GM18498 (cell line): ENCODE results near the gene WFDC12.

Source experiments
- ATAC-seq: cut with Tn5 transposase; IDR thresholded peaks from one replicate; pipeline ENCODE4 v1.9.1; 2021; ENCODE audit warnings: mild to moderate bottlenecking, moderate library complexity; ENCODE audit not compliant: unreplicated experiment

Gene WFDC12

GRCh38 chr20:45094201-45094600 is 30.1 kb downstream of the WFDC12 start:
- no peak for ATAC-seq

DNA sequence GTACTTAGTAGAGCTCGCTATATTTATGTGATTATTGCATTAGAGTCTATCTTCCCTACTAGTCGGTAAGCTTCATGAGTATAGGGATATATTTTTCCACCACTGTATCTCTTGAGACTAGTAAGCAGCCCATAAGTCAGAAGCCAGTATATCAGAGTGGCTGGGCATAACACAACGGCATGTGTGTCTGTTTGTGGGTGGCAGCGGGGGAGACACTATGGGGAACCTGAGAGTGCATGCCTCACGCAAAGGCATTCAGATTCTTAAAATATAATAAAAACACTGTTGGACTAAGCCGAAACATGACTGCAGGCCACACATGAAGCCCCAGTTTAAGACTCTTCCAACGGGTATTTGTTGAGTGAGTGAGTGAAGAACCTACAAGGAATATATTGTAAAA is 31.4 kb downstream of the WFDC12 start:
- ATAC-seq = no peak

- ATAC-seq = no peak
Measured at GRCh38 chr20:45091366-45091765, 32.9 kb downstream of the WFDC12 start.

- ATAC-seq = no peak
Measured at GRCh38 chr20:45090481-45090880, 33.8 kb downstream of the WFDC12 start.

DNA sequence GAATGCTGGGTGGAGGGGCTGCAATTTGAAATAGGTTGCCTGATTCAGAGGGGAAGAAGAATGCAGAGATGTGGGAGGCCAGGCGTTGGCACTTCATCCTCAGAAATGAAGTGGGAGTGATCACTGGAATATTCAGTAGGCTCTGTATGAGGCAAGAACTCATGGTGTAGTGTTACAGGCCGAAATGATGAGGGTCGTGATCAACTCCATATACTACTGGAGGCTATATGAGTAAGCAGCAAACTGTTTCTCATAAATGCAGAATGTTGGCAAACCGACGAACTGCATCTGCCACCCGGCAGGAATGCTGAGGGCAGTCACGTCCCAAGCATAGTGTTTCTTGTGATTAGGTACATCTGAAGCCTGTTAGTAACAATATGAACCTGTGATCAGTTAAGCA is 36.0 kb downstream of the WFDC12 start:
- no peak for ATAC-seq

GRCh38 chr20:45087814-45088213 is 36.5 kb downstream of the WFDC12 start:
- ATAC-seq = no peak

DNA sequence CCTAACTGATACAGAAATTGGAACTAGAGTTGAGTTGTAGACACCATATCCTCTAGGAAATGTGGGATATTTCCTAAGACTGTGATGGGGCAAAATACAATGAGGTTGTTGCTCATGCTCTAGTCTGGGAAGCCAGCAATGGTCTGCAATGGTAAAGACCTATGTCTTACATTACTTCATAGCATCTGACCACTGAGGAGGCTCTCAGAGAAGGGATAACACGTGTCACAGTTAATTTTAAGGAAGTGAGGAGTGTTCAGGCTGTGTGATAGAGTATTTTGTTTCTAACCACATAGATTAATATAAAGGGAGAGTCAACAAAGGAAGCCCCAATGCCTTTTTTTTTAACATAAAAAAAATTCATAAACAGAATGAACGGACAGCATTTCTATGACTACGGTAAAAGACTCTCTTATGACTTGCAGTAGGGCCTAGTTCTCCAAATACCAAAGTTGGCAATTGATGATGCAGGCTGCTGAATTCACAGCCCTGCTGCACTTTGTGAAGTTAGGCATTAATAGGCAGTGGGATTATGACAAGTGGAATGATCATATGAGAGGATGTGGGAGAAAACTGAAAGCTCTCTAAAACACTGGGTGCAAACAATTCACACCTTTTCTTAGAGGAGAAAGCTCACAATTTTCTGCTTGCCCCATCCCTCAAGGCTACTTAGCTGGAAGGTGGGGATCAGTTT is 37.0 kb downstream of the WFDC12 start:
- no peak for ATAC-seq

DNA sequence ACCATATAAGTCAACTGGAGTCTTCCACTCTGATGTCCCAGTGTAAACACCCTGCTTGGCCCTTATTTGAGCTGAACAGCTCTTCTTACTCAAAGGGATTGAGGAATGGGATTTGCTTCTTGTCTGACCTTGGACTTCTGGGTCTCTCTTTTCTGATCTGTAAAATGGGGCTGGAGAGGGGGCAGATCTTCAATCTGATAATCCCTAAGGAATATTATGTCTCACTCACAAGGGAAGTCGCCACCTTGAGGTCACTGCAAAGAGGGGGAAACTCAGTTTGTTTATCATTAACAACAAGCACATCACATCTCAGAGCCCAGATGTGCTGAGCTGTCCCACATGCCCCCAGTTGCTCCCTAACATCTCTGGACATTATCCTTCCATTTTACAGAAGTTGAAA is 38.4 kb downstream of the WFDC12 start:
- ATAC-seq = no peak

- ATAC-seq = no peak
Measured at GRCh38 chr20:45085289-45085688, 39.0 kb downstream of the WFDC12 start.

GRCh38 chr20:45083127-45083526 is 41.1 kb downstream of the WFDC12 start:
- ATAC-seq = no peak

GRCh38 chr20:45082468-45082867 is 41.8 kb downstream of the WFDC12 start:
- ATAC-seq = no peak

GRCh38 chr20:45080867-45081624 is 43.2 kb downstream of the WFDC12 start:
- ATAC-seq = no peak

DNA sequence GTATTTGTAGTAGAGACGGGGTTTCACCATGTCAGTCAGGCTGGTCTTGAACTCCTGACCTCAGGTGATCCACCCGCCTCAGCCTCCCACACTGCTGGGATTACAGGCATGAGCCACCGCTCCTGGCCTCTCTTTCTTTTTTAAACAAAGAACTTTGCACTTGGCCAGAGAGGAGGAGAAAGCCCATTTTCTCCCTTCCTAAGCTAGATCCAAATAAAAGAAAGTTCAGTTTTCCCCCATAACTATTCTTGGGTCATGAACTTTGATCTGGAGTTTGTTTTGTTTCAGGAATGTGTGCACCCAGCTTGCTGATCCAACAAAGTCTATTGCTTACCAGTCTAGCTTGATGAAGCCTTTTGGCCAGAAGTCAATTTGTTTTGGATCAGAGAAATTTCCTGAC is 46.7 kb downstream of the WFDC12 start:
- no peak for ATAC-seq
